ENCODE measurements around the gene ARVCF. TPM values are rescaled to one million over a fixed set of nuclear protein-coding genes. Genes with fewer than 3 reads are reported as not detected.
A peak's percentile ranks its signal among the peaks of the same experiment; 100 is the strongest.

ARVCF gene
- total and polyA plus RNA-seq, 9 of the 15 experiments (the other 6 are each of a cell fraction or from before 2014, with no cell fraction given) = 0.03 to 97.4 (median 15.6) TPM

DNA sequence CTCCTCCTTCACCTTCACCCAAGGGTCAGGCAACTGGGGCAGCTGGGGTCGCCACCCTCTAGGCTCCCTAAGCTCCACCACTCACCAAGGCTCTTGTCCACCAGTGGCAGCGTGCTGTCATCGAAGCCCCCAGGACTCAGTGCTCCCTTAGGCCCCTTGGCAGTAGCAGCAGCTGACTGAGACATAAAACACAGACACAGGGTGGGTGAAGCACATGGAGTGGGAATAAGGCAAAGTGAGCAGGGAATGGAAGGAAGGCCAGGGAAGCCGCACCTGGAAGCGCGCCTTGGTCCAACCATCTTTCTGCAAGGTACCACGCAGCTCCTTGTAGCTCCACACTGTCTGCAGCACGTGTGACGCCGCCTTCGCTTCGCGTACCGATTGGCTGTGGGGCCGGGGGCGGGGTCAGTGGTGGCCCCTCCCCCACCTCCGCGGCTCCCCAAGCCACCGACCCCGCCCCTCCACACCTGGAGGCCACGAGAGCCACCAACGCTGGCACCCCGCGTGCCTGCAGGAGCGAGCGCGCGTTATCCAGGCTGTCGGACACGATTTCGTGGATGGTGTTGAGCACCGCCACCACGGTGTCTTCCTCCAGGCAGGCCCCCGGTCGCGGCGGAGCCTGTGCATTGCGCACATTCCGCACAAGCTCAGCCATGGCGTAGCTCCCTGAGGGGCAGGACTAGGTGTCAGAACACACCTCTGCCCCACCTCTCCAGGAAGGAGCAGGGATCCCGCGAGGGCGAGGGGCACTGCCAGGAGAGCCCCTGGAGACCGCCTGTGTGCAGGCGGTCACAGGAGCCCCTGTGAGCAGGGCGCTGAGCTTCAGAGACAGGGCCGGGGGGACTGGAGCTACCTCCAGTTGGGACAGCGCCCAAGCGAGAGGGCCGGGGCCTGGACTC is 43.7 kb downstream of the ARVCF start (continued):
- TF ChIP-seq, protein P1, sequence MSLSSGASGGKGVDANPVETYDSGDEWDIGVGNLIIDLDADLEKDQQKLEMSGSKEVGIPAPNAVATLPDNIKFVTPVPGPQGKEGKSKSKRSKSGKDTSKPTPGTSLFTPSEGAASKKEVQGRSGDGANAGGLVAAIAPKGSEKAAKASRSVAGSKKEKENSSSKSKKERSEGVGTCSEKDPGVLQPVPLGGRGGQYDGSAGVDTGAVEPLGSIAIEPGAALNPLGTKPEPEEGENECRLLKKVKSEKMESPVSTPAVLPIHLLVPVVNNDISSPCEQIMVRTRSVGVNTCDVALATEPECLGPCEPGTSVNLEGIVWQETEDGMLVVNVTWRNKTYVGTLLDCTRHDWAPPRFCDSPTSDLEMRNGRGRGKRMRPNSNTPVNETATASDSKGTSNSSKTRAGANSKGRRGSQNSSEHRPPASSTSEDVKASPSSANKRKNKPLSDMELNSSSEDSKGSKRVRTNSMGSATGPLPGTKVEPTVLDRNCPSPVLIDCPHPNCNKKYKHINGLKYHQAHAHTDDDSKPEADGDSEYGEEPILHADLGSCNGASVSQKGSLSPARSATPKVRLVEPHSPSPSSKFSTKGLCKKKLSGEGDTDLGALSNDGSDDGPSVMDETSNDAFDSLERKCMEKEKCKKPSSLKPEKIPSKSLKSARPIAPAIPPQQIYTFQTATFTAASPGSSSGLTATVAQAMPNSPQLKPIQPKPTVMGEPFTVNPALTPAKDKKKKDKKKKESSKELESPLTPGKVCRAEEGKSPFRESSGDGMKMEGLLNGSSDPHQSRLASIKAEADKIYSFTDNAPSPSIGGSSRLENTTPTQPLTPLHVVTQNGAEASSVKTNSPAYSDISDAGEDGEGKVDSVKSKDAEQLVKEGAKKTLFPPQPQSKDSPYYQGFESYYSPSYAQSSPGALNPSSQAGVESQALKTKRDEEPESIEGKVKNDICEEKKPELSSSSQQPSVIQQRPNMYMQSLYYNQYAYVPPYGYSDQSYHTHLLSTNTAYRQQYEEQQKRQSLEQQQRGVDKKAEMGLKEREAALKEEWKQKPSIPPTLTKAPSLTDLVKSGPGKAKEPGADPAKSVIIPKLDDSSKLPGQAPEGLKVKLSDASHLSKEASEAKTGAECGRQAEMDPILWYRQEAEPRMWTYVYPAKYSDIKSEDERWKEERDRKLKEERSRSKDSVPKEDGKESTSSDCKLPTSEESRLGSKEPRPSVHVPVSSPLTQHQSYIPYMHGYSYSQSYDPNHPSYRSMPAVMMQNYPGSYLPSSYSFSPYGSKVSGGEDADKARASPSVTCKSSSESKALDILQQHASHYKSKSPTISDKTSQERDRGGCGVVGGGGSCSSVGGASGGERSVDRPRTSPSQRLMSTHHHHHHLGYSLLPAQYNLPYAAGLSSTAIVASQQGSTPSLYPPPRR (CRISPR knock-in tag; IDR thresholded peaks at IDR 0.05; ENCODE audit: borderline replicate concordance) = no peak
- no peak for TF ChIP-seq DMBX1 (CRISPR knock-in tag; IDR thresholded peaks at IDR 0.05; ENCODE audit: borderline replicate concordance)
- TF ChIP-seq, protein P2, sequence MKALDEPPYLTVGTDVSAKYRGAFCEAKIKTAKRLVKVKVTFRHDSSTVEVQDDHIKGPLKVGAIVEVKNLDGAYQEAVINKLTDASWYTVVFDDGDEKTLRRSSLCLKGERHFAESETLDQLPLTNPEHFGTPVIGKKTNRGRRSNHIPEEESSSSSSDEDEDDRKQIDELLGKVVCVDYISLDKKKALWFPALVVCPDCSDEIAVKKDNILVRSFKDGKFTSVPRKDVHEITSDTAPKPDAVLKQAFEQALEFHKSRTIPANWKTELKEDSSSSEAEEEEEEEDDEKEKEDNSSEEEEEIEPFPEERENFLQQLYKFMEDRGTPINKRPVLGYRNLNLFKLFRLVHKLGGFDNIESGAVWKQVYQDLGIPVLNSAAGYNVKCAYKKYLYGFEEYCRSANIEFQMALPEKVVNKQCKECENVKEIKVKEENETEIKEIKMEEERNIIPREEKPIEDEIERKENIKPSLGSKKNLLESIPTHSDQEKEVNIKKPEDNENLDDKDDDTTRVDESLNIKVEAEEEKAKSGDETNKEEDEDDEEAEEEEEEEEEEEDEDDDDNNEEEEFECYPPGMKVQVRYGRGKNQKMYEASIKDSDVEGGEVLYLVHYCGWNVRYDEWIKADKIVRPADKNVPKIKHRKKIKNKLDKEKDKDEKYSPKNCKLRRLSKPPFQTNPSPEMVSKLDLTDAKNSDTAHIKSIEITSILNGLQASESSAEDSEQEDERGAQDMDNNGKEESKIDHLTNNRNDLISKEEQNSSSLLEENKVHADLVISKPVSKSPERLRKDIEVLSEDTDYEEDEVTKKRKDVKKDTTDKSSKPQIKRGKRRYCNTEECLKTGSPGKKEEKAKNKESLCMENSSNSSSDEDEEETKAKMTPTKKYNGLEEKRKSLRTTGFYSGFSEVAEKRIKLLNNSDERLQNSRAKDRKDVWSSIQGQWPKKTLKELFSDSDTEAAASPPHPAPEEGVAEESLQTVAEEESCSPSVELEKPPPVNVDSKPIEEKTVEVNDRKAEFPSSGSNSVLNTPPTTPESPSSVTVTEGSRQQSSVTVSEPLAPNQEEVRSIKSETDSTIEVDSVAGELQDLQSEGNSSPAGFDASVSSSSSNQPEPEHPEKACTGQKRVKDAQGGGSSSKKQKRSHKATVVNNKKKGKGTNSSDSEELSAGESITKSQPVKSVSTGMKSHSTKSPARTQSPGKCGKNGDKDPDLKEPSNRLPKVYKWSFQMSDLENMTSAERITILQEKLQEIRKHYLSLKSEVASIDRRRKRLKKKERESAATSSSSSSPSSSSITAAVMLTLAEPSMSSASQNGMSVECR (CRISPR knock-in tag; IDR thresholded peaks at IDR 0.05) = no peak
- no peak for TF ChIP-seq NR4A1 (CRISPR knock-in tag; IDR thresholded peaks at IDR 0.05)
- no peak for TF ChIP-seq NR4A1 (tag; IDR thresholded peaks at IDR 0.05)
- TF ChIP-seq CEBPB (tag; IDR thresholded peaks at IDR 0.05) = no peak
- TF ChIP-seq, protein P3, sequence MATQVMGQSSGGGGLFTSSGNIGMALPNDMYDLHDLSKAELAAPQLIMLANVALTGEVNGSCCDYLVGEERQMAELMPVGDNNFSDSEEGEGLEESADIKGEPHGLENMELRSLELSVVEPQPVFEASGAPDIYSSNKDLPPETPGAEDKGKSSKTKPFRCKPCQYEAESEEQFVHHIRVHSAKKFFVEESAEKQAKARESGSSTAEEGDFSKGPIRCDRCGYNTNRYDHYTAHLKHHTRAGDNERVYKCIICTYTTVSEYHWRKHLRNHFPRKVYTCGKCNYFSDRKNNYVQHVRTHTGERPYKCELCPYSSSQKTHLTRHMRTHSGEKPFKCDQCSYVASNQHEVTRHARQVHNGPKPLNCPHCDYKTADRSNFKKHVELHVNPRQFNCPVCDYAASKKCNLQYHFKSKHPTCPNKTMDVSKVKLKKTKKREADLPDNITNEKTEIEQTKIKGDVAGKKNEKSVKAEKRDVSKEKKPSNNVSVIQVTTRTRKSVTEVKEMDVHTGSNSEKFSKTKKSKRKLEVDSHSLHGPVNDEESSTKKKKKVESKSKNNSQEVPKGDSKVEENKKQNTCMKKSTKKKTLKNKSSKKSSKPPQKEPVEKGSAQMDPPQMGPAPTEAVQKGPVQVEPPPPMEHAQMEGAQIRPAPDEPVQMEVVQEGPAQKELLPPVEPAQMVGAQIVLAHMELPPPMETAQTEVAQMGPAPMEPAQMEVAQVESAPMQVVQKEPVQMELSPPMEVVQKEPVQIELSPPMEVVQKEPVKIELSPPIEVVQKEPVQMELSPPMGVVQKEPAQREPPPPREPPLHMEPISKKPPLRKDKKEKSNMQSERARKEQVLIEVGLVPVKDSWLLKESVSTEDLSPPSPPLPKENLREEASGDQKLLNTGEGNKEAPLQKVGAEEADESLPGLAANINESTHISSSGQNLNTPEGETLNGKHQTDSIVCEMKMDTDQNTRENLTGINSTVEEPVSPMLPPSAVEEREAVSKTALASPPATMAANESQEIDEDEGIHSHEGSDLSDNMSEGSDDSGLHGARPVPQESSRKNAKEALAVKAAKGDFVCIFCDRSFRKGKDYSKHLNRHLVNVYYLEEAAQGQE (IDR thresholded peaks at IDR 0.05; ENCODE audit: borderline replicate concordance) = 0 out of 2 replicates have a peak, but pooled peaks have one; percentile 6
- TF ChIP-seq, protein P3 (CRISPR knock-in tag; IDR thresholded peaks at IDR 0.05; ENCODE audit: low read depth) = no peak

Measured in K562 (cell line).